ENCODE results near the gene ADGRB3.

The ADGRB3 gene

DNA sequence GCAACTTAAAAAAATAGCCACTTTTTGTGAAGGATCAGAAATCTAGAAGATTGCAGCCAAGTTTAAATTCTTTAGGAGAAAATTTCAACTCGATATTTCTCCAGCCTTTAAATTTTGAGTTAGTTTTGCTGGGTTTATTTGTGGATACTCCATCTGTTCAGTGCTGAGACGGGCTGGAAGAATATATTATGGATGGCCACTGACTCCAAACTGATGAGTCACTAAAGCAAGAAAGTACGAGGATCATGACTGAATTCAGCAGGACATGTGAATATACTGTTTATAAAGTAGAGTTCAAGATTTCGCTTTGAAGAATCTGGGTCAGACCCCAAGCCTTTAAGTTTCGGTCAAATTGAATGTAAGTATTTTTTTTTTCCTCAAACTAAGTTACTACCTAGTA lies 199.5 kb downstream of the ADGRB3 start:
- Histone ChIP-seq H3K4me3 (replicated peaks; ENCODE audit: low read depth, low read length) (no peak overlapping the region), H3K27me3 (replicated peaks; ENCODE audit: control insufficient read depth, insufficient read depth, low read length) (no peaks in the 10 kb centered on the region), H3K36me3 (ENCODE audit: control insufficient read depth, insufficient read depth, low read length) (no peaks in the 10 kb centered on the region)
- DNase-seq (ENCODE audit: extremely low read depth, insufficient read length): no peak
- TF ChIP-seq, protein P1, sequence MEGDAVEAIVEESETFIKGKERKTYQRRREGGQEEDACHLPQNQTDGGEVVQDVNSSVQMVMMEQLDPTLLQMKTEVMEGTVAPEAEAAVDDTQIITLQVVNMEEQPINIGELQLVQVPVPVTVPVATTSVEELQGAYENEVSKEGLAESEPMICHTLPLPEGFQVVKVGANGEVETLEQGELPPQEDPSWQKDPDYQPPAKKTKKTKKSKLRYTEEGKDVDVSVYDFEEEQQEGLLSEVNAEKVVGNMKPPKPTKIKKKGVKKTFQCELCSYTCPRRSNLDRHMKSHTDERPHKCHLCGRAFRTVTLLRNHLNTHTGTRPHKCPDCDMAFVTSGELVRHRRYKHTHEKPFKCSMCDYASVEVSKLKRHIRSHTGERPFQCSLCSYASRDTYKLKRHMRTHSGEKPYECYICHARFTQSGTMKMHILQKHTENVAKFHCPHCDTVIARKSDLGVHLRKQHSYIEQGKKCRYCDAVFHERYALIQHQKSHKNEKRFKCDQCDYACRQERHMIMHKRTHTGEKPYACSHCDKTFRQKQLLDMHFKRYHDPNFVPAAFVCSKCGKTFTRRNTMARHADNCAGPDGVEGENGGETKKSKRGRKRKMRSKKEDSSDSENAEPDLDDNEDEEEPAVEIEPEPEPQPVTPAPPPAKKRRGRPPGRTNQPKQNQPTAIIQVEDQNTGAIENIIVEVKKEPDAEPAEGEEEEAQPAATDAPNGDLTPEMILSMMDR (IDR thresholded peaks at IDR 0.05; ENCODE audit: insufficient read depth, low read length, poor library complexity, severe bottlenecking): no peak

DNA sequence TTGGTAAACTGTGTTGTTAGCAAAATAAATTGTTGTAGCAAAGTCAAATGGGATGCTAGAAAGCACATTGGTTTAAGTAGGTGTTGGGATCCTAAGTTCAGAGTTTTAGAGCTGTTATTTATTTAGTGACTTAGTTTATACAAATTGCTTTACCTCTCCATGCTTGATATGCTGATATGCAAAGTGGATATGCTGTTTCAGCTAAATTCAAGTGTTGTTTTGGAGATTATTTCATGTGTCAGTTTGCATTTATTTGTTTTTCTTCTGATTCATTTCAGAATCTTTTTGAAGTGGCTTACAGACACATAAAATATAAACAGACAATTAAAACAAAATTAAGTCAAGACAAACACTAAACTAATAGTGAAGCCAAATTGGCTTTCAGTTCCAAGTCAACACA lies 203.5 kb downstream of the ADGRB3 start:
- Histone ChIP-seq H3K4me3 (replicated peaks; ENCODE audit: low read depth, low read length) (no peak overlapping the region), H3K27me3 (replicated peaks; ENCODE audit: control insufficient read depth, insufficient read depth, low read length) (no peaks in the 10 kb centered on the region), H3K36me3 (ENCODE audit: control insufficient read depth, insufficient read depth, low read length) (no peaks in the 10 kb centered on the region)
- DNase-seq (ENCODE audit: extremely low read depth, insufficient read length): no peak
- TF ChIP-seq, protein P1 (IDR thresholded peaks at IDR 0.05; ENCODE audit: insufficient read depth, low read length, poor library complexity, severe bottlenecking): no peak

DNA sequence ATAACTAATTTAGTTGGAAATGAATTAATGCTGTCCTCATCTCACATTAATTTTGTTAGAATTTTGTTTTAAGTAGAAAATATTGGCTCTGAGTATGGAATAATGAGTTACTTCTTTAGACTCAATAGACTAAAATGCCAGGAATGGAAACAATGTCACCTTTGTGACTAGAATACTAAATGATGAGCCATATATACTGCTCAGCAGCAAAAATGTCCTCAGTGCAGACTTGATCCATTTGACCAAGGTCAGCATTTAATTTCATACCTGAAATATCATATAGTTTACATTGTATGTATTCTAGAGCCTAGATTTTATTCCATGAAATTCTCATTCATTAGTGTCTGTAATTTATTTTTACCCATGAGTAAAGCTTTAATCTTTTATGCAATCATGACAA lies 217.7 kb downstream of the ADGRB3 start:
- no peak overlapping the region for H3K4me3 ChIP-seq (replicated peaks; ENCODE audit: low read depth, low read length)
- no peak for DNase-seq (ENCODE audit: extremely low read depth, insufficient read length)
- H3K36me3 ChIP-seq (ENCODE audit: control insufficient read depth, insufficient read depth, low read length): no peaks in the 10 kb centered on the region
- H3K27me3 ChIP-seq (replicated peaks; ENCODE audit: control insufficient read depth, insufficient read depth, low read length): no peaks in the 10 kb centered on the region
- TF ChIP-seq, protein P1 (IDR thresholded peaks at IDR 0.05; ENCODE audit: insufficient read depth, low read length, poor library complexity, severe bottlenecking): no peak

DNA sequence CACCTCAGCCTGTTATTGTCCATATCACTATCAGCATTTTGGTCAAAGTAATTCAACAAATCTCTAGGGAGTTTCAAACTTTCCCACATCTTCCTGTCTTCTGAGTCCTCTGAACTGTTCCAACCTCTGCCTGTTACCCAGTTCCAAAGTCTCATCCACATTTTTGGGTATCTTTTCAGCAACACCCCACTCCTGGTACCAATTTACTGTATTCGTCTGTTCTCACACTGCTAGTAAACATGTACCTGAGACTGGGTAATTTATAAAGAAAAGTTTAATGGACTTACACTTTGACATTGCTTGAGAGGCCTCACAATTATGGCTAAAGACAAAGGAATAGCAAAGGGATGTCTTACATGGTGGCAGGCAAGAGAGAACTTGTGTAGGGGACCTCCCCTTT lies 224.2 kb downstream of the ADGRB3 start:
- no peaks in the 10 kb centered on the region for H3K27me3 ChIP-seq (replicated peaks; ENCODE audit: control insufficient read depth, insufficient read depth, low read length)
- TF ChIP-seq, protein P1 (IDR thresholded peaks at IDR 0.05; ENCODE audit: insufficient read depth, low read length, poor library complexity, severe bottlenecking): no peak
- no peak overlapping the region for H3K4me3 ChIP-seq (replicated peaks; ENCODE audit: low read depth, low read length)
- DNase-seq (ENCODE audit: extremely low read depth, insufficient read length): no peak
- no peaks in the 10 kb centered on the region for H3K36me3 ChIP-seq (ENCODE audit: control insufficient read depth, insufficient read depth, low read length)

DNA sequence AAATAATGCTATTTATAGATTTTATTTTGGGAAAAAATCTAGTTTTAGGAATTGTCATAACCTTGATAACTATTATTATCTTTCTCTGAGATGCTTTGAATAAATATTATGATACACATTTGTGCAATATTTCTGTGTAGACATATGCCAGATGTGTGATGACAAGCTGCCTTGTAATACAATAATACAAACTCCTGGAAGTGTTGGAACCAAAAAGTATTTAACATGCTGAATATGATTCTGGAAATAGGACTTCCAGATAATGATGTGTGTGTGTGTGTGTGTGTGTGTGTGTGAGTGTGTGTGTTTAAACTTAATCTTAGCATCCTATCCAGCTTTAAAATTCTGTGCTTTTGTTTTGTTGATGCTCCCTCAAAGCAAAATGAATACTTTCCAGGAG lies 233.6 kb downstream of the ADGRB3 start:
- no peaks in the 10 kb centered on the region for H3K36me3 ChIP-seq (ENCODE audit: control insufficient read depth, insufficient read depth, low read length)
- DNase-seq (ENCODE audit: extremely low read depth, insufficient read length): no peak
- TF ChIP-seq, protein P1 (IDR thresholded peaks at IDR 0.05; ENCODE audit: insufficient read depth, low read length, poor library complexity, severe bottlenecking): no peak
- no peaks in the 10 kb centered on the region for H3K27me3 ChIP-seq (replicated peaks; ENCODE audit: control insufficient read depth, insufficient read depth, low read length)
- H3K4me3 ChIP-seq (replicated peaks; ENCODE audit: low read depth, low read length): no peak overlapping the region

DNA sequence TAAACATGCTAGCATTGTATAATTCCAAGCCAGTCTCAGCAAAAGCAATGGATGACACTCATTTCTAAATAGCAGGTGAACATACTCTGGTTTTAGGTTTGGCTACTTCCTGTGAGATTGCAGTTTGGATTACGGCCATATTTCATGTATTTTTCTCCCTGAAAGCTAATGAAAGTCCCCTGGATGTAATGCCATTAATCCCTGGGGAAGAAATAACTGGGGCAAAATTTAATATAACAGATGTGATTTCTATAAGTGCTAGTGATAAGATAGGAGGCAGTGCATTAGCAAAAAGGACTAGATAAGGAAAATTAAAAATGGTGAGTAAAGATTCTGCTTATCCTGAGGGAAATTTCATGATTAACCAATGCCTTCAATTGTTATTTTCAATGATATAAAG lies 238.2 kb downstream of the ADGRB3 start:
- DNase-seq (ENCODE audit: extremely low read depth, insufficient read length): no peak
- Histone ChIP-seq H3K27me3 (replicated peaks; ENCODE audit: control insufficient read depth, insufficient read depth, low read length) (no peaks in the 10 kb centered on the region), H3K36me3 (ENCODE audit: control insufficient read depth, insufficient read depth, low read length) (no peaks in the 10 kb centered on the region), H3K4me3 (replicated peaks; ENCODE audit: low read depth, low read length) (no peak overlapping the region)
- TF ChIP-seq, protein P1 (IDR thresholded peaks at IDR 0.05; ENCODE audit: insufficient read depth, low read length, poor library complexity, severe bottlenecking): no peak

Data from GM06990 (cell line).